Ecto neural progenitor cell (in vitro differentiated cells): Measurements from ENCODE around the gene EIF2AK3.

Experiments
- DNase-seq: peaks from one replicate; pipeline ENCODE4 v3.0.0-alpha.2; 2018; ENCODE audit warnings: low spot score

The EIF2AK3 gene

GRCh38 chr2:88540346-88540745 is 86.9 kb downstream of the EIF2AK3 start:
- no peak for DNase-seq

GRCh38 chr2:88538362-88538917 is 88.8 kb downstream of the EIF2AK3 start:
- DNase-seq: no peak

- DNase-seq: no peak
Measured at GRCh38 chr2:88537640-88538039, 89.6 kb downstream of the EIF2AK3 start.

- no peak for DNase-seq
Measured at GRCh38 chr2:88530081-88530480, 97.2 kb downstream of the EIF2AK3 start.

GRCh38 chr2:88521445-88522073 is 105.7 kb downstream of the EIF2AK3 start:
- no peak for DNase-seq

- peak; percentile 69 for DNase-seq
Measured at GRCh38 chr2:88517759-88518201, 109.5 kb downstream of the EIF2AK3 start.
